Posterior cingulate gyrus (tissue), 11 donors: ENCODE measurements around the gene PTPRN.
A peak's percentile ranks its signal among the peaks of the same experiment; 100 is the strongest.
"Not testable (repeated sequence)": the region's sequence is repeated elsewhere in the genome, so short reads cannot be mapped to it uniquely, and the experiment has no call there.

Source experiments
- DNase-seq, 10 donors: peaks; one replicate each; pipeline versions ENCODE4 v3.0.0 to v3.0.0-alpha.2; 2020 to 2021; ENCODE audit warnings: mixed read lengths in 3 of 10
- intact Hi-C: fragments of 100-400 bp; cut with DNase I; formaldehyde crosslinking; loops from one replicate; pipeline ENCODE4 v1.15.1; 2023

The PTPRN gene

DNA sequence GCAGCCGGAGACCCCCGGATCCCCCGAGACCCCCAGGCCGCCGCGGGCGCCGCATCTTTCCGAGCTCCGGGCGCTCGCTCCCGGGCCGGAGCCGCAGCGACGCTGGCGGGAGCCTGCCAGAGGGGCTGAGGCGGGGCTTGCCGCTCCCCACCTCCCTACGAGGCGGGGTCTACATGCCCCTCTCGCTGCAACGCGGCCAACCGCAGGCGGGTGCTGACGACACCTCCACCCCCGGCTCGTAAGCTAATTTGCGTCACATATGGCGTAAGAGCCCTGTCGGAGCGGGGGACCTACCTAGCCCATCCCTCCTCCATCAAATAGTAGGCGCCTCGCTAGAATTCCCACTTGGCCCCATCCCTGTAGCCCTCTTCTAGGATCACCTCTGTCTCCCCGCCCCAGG is at the start of gene PTPRN:
Gene PTPRN, minus strand, starts transcription at position 124 of the 400 bp plus-strand sequence. Its CDS starts 69 bp downstream, at position 55.
- intact Hi-C loops = no loop called here
- DNase-seq = peak in 9 of 10 donors; percentile 20 to 98 (median 79)

DNA sequence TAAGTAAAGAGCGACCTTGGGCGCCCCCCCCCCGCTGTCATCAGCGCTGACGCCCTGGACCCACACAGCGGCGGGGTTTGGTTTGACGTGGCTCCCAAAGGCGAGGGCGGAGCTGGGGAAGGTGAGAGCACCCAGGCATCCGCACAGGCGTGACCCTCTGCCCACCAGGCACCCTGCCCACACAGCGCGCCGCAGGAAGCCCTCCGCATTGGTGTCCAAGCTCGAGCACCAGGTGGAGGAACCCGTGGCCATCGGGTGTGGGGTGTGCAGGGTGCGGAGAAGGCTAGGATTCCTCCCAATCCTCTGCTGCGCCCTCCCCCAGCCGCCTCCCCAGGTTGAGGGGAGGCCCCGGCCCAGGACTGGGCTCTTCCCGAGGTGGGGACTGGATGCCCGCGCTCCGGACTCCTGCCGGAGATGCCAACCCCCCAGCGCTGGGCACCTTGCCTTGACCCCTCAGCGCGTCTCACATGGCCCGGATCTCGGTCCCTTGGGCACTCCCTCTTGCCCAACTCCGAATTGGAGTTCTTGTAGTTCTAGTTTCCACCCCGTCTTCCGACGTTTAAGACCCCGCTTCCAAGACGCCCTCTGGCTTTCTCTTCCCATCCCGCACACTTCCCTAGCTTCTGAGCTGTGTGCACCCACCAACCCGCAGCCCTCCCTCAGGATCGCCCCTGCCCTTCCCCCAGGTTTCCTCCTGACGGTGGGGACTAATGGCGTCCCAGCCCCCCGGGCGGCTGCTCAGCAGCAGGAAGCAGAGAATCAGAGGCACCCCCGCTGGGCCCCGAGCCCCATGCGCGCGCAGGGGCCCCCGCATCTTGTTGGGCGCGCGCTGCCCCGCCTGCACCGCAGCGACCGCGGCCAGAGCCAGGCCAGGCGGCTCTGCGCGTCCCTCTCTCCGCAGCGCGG is 49.2 kb upstream of the PTPRN start:
- intact Hi-C loops = no loop called here
- DNase-seq = peak in 1 of 10 donors; percentile 70

DNA sequence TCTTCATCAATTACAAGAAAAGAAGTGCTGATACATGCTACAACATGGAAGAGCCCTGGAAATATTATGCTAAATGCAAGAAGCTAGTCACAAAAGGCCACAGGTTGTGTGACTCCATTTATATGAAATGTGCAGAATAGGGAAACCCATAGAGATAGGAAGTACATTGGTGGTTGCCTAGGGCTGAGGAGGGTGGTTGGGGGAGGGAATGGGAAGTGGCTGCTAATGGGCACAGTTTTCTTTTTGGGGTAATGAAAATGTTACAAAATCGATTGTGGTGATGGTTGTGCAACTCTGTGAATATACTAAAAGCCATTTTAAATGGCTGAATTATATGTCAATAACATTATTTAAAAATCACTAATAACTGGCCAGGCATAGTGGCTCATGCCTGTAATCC is 47.6 kb upstream of the PTPRN start:
- intact Hi-C loops = no loop called here
- no peak for DNase-seq

DNA sequence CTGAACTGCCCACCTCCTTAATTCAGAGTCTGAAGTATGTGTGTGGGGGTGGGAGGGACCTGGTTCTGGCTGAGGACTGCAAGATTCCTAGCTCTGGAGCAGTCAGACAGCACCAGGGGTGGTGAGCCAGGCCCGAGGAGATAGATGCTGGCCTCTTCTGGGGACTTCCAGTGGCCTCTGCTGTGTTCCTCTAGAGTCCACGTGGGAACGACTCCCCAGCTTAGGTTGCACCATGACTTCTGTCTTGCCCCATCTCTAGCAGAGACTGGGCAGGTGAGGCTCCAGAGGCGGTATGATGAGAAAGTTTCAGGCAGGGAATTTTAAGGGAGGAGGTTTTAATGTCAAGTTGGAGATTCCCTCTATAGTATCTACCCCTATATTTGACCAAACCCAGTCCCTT is 45.4 kb upstream of the PTPRN start:
- intact Hi-C loops = no loop called here
- peak in 1 of 10 donors; percentile 68 for DNase-seq

DNA sequence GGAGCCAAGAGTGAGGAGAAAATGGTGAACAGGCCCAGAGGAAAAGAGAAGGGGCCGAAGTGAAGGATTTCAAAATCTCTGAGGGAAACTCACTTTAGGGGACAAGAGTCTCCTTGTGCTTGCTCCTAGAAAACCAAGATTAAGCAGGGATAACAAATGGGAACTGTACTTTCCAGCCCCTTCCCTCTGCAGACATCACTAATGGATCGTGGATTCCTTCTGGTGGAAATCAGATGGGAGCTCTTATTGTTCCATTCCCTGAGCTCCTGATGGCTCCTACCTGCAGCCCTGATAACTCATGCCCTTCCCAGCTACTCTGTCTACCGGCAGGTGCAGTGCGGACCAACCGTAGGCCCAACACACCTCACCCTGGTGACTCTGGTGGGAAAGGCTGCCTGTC is 43.9 kb upstream of the PTPRN start:
- DNase-seq = no peak
- intact Hi-C loops = no loop called here

DNA sequence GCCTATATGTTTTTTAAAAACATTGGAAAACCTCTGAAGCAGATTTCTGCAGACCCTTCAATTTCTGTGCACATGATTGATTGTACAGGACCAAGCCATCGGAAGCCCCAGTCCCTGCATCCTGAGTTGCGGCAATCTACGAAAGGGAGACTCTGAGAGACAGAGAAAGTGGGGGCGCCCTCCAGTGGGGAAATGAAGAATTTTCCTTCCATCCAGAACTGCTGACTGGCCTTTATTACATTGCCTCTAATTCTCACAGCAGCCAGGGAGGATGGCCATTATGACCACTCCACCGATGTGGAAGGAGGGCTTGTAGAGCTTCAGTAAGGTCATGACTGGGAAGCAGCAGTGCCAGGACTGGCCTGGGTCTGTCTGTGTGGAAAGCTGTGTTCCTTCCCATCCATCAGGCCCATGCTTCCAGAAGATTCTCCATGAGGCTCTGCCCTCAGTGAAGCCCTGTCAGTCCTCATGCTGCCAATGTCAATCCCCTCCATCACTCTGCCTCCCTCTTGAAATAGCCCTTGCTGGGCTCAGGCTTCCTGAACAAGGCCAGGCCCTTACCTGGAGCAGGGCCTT is 43.3 kb upstream of the PTPRN start:
- peak in 9 of 10 donors; percentile 30 to 94 (median 68) for DNase-seq
- intact Hi-C loops = no loop called here

DNA sequence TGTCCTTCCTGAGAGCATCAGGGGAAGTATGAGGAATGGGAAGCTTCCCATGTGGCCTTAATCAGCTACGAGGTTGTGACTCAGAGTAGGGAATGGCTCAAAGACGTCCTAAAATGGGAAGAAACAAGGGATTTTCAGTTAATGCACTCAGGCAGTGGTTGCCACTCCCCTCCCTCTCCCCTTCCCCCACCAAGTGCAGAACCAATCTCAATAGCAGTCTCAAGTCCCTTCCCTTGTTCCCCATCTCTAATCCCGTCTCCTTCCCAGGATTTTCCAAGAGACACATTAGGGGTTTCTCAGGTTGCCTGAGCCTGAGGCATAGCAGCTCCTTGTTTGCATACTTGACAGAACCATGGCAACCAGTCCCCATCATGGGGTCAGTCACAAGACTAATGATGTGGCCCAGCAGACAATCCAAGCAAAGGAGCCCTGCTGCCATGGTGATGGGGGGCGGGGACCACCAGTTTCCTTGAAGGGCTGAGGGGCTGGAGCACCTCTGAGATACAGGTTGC is 41.6 kb upstream of the PTPRN start:
- intact Hi-C loops = no loop called here
- DNase-seq = no peak

DNA sequence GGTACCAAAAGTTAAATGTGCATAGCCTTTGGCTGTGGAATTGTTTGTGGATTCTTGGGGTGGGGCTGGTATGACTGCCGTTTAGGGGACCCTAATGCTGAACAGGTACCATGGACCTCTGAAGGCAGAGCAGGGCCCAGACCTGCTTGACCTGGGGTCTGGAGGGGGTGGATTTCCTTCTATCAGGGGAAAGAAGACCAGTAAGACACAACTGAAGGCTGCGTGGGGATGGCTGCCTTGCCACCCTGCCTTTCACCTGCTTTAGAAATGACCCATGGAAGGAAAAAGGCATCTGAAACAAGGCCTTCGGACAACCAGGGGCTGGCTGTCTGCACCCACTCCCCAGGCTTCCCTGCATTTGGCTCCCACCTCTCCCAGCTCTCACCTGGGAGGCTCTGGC is 41.0 kb upstream of the PTPRN start:
- DNase-seq = no peak
- intact Hi-C loops = no loop called here

DNA sequence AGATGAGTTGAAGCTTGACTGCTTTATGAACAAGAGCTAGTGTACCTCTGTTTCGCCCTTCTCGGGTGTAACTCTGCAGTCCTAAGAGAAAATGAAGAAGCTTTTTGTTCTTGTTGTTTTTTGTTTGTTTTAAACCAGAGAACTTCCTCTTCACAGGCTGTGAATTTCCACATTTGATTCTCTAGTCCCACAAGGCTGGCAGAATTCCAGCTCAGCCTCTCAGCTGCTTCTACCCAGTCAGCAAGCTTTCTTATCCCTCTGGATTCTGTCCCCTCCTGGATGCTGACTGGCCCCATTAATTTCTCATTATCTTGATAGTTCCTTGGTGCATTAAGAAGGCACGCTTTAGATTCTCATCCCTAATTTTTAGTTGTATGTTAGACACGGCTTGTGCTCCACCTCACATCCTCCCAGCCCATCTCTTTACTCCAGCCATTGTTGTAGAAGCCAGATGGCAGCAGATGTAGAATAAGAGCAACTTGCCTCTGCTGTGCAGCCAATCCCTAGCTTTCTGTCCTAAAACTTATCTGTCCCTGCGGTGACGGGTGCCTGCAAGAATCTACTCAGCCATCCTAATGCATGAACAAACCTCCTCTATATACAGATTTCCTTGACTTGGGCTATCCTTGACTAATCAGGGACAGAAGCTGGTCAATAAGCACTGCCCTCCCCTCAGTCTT is 35.7 kb upstream of the PTPRN start:
- intact Hi-C loops = no loop called here
- DNase-seq = peak in 8 of 10 donors; percentile 36 to 83 (median 57)

DNA sequence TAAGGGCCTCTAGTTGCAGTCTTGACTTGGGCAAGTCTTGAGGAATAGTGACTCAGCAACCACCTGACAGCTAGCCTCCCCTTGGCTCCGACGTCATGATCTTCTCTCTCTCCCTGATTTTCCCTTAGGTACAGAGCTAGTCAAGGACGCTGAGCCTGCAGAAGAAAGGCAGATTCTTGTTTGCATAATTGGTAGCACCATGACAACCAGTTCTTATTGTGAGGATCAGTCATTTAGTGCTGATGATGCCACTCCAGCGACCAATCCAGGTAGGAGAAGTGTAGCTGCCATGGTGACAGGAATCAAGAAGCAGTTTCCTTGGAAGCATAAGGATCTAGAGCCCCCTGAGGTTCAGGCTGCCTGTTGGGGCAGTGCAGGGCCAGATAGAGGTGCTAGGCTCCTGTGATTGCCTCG is 26.2 kb upstream of the PTPRN start:
- DNase-seq = no peak
- intact Hi-C loops = no loop called here

DNA sequence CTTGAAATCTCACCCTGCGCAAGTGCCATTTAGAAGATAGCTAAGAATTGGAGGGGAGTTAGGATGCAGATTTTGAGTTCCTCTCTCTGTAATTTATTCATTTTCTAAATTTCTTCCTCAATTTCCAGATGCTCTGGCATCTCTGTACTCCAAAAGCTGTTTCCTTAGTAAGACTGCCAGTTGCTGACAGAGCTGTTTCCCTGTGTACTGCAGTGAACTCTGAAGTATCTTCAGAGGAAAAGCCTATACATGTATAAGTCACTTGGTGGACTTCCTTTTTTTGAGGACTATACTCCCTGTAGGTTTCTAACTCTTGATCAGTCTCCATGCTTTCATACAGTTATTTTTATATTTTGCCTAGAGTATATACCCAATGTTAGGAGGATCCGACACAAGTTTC is 24.9 kb upstream of the PTPRN start:
- intact Hi-C loops = no loop called here
- no peak for DNase-seq

DNA sequence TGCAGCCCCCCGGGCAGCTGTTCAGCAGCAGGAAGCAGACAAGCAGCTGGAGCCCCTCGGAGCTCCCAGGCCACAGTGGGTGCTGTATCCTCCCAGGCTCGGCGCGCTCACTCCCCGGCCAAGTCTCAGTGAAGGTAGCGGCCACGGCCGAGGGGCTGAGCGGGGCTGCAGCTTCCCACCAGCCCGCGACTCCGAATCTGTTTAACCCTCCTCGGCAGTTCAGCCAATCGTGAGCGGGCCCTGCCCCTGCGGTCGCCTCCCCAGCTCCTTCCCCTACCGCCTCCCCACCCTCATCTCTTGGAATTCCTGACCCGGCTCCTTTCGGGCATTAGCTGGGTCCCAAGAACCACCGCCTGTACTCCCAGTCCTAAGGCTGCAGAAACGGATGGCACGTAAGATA is 23.3 kb upstream of the PTPRN start, which contains the start of gene RESP18:
Gene RESP18, minus strand, starts transcription at position 203 of the 400 bp plus-strand sequence.
- intact Hi-C loops = no loop called here
- DNase-seq = peak in 1 of 10 donors; percentile 70

DNA sequence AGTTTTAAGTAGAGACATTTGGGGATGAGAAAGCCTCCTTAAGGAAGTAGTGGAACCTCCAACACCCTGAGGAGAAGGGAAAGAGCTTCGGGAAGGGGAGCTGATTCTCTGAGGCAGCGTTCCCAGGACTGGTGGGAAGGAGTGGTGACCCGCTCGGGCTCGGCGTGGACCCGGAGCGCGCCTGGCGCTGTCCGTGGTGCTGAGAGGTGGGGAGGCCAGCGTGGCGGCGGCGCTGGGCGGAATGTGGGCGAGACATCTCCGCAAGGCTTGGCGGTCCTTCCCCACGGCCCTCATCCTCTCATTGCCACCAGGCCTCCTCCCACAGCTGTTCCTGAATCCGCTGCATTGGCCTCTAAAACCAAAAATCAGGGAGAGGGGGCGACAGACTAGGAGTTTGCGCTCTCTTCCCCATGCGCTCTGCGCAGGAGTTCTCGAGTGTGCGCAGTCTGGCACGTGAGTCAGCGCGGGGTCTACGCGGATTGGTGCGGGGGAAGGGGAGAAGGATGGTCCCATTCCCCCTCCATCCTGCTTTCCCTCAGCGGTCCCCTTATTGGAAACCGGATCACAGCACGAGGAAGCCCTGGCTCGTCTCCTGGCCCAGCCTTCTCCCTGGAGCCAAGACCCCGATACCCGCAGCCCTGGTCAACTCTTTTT is 22.5 kb upstream of the PTPRN start:
- intact Hi-C loops = no loop called here
- peak in 7 of 10 donors; percentile 11 to 87 (median 40) for DNase-seq

DNA sequence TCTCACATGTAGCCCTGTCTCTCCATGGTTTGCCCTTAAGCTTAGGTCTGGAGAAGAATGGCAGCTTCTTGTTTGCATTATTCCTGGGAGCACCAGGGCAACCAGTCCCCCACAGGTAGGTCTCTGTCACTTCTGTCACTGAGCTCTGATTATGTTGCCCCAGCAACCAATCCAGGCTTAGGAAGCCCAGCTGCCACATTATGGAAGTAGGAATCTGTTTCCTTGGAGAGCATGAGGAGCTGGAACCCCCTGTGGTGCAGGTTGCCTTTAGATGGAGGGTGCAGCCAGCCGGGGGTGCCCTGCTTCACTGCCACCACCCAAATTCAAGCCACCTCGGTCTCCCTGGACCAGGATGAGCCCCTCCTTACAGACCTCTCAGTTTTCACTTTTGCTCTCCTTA is 18.5 kb upstream of the PTPRN start:
- no peak for DNase-seq
- intact Hi-C loops = no loop called here

DNA sequence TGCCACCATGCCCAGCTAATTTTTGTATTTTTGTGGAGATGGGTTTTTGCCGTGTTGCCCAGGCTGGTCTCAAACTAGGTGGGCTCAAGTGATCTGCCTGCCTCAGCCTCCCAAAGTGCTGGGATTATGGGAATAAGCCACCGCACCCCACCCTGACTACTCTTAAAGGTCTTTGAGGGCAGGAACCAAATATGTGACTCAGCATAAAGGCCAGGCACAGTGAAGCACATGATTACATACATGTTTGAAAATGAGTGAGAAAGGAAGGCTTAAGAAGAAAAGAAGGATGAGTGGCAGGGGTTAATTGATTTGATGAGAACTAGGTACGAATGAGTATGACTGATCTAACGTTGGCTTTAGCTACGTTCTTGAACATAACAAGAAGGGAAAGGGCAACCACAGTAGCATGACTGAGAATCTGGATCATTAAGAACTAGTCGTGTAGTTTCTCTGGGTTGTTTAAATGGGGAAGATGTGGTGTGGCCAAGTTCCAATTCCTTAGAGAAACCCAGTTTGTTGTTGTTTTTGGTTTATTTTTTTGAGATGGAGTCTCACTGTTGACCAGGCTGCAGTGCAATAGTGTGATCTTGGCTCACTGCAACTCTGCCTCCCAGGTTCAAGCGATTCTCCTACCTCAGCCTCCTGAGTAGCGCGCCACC is 16.6 kb upstream of the PTPRN start:
- intact Hi-C loops = no loop called here
- no peak for DNase-seq

DNA sequence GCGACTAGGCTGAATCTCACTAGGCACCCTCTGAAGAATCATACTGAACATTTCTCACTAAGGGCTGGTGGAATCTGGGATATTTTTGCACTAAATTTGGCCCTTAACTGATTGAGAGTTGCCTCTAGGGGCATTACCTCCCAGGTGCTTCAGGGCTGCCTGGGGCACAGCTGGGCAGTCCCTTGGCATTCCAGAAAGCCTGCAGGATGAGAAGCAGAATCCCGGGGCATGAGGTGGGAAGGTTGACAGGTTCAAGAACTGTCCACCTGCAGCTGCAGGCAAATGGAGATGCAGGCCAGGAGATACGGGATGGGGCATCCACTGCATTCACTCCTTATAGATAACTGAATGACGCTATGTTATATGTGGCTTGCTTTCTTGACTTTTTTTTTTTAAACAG is 15.9 kb upstream of the PTPRN start:
- intact Hi-C loops = no loop called here
- no peak for DNase-seq

DNA sequence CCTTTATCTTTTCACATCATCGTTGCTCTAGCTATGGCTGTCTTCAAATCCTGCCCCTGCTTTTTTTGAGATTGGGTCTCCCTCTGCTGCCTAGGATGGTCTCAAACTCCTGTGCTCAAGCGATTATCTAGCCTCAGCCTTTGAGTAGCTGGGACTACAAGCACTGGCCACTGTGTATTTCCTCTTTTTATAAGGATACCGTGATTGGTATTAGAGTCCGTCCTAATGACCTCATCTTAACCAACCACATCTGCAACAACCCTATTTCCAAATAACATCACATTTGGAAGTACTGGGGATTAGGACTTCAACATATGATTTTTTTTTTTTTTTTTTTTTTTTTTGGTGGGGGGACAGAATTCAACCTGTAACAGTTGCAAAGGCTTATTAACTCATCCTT is 14.2 kb upstream of the PTPRN start:
- DNase-seq = no peak
- intact Hi-C loops = no loop called here

DNA sequence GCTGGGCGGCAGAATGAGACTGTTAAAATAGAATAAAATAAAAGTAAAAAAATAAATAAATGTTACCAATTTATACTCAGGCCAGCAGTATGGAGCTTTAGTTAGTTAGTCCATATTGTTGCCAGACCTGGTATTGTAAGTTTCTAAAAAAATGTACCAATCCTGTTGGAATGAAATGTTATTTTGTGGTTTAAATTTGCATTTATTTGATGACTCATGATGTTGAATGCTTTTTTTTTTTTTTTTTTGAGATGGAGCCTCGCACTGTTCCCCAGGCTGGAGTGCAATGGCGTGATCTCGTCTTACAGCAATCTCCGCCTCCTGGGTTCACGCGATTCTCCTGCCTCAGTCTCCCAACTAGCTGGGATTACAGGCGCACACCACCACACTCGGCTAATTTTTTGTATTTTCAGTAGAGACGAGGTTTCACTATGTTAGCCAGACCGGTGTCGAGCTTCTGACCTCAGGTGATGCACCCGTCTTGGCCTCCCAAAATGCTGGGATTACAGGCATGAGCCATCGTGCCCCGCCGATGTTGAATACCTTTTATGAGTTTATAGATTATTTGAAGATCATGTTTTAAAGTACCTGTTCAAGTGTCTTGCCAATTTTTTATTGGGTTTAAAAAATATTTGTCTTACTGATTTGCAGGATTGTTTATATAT is 5.7 kb upstream of the PTPRN start:
- DNase-seq = peak in 1 of 10 donors; percentile 63
- intact Hi-C loops = no loop called here

DNA sequence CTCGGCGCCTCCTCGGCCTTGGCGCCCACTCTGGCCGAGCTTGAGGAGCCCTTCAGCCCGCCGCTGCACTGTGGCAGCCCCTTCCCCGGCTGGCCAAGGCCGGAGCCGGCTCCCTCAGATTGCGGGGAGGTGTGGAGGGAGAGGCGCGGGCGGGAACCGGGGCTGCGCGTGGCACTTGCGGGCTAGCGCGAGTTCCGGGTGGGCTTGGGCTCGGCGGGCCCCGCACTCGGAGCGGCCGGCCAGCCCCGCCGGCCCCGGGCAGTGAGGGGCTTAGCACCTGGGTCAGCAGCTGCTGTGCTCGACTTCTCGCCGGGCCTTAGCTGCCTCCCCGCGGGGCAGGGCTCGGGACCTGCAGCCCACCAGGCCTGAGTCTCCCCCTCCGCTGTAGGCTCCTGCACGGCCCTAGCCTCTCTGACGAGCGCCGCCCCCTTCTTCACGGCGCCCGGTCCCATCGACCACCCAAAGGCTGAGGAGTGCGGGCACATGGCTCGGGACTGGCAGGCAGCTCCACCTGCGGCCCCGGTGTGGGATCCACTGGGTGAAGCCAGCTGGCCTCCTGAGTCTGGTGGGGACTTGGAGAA is 3.6 kb upstream of the PTPRN start:
- intact Hi-C loops = not testable (repeated sequence)
- peak in 1 of 10 donors; percentile 77 for DNase-seq
